Uterus (tissue), 2 donors: ENCODE data around the gene ANP32A.

Source experiments
- CTCF ChIP-seq, 4 experiments: fragments of 200-600 bp in 2 of 4; fragments of 450-650 bp in 2 of 4; sonication (generic) in 2 of 4; IDR thresholded peaks; one replicate each; pipeline ENCODE4 v1.5.1; 2016 to 2019; ENCODE audit warnings: antibody characterized with exemption in 4 of 4, mild to moderate bottlenecking in 2 of 4, moderate library complexity in 1 of 4
- POLR2A ChIP-seq, 2 donors: fragments of 450-650 bp; IDR thresholded peaks; one replicate each; pipeline ENCODE4 v1.6.1; 2016; ENCODE audit warnings: antibody characterized with exemption in 2 of 2, mild to moderate bottlenecking in 1 of 2, moderate library complexity in 1 of 2

- TF ChIP-seq CTCF (IDR thresholded peaks at IDR 0.05) (no peak), POLR2A (IDR thresholded peaks at IDR 0.05) (no peak)
Observed at GRCh38 chr15:68793776-68794175, 26.9 kb downstream of the ANP32A start.
